Measurements from ENCODE around the gene TMBIM1.

DNA sequence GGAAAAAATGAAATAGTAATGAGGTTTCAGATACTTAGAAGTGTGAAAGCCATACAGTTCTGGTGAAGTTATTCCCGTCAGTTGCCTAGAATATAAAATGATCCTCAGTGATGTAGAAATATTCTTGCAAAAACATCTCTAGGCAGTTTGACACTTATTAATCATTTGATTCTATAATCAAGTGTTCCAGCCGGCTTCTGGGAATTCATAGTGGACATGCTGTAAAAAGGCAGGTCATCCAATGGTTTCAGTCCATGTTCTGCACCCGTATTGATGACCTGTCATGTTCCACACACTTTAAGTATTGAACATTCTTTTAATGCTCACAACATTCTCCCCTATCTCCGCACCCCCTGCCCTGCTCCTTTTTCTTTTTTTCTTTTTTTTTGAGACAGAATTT lies 55.5 kb downstream of the TMBIM1 start:
- TF ChIP-seq ZFP30 (CRISPR knock-in tag; IDR thresholded peaks at IDR 0.05; ENCODE audit: borderline replicate concordance) (no peak), BHLHE40 (IDR thresholded peaks at IDR 0.05; ENCODE audit: low read length) (no peak), TOE1 (IDR thresholded peaks at IDR 0.05; ENCODE audit: borderline replicate concordance) (no peak), TOE1 (CRISPR knock-in tag; IDR thresholded peaks at IDR 0.05; ENCODE audit: borderline replicate concordance, low read depth) (no peak), RBM39 (optimal IDR thresholded peaks at IDR 0.05; ENCODE audit: low read depth, low read length) (no peak), TCF7 (IDR thresholded peaks at IDR 0.05; ENCODE audit: borderline replicate concordance) (no peak), HDAC2 (IDR thresholded peaks at IDR 0.05) (no peak), TAL1 (IDR thresholded peaks at IDR 0.05) (no peak)
- TF ChIP-seq, protein P1, sequence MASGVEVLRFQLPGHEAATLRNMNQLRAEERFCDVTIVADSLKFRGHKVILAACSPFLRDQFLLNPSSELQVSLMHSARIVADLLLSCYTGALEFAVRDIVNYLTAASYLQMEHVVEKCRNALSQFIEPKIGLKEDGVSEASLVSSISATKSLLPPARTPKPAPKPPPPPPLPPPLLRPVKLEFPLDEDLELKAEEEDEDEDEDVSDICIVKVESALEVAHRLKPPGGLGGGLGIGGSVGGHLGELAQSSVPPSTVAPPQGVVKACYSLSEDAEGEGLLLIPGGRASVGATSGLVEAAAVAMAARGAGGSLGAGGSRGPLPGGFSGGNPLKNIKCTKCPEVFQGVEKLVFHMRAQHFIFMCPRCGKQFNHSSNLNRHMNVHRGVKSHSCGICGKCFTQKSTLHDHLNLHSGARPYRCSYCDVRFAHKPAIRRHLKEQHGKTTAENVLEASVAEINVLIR (CRISPR knock-in tag; IDR thresholded peaks at IDR 0.05): no peak
- TF ChIP-seq, protein P2, sequence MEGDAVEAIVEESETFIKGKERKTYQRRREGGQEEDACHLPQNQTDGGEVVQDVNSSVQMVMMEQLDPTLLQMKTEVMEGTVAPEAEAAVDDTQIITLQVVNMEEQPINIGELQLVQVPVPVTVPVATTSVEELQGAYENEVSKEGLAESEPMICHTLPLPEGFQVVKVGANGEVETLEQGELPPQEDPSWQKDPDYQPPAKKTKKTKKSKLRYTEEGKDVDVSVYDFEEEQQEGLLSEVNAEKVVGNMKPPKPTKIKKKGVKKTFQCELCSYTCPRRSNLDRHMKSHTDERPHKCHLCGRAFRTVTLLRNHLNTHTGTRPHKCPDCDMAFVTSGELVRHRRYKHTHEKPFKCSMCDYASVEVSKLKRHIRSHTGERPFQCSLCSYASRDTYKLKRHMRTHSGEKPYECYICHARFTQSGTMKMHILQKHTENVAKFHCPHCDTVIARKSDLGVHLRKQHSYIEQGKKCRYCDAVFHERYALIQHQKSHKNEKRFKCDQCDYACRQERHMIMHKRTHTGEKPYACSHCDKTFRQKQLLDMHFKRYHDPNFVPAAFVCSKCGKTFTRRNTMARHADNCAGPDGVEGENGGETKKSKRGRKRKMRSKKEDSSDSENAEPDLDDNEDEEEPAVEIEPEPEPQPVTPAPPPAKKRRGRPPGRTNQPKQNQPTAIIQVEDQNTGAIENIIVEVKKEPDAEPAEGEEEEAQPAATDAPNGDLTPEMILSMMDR (IDR thresholded peaks at IDR 0.05 in 2 of 3, conservative IDR thresholded peaks at IDR 0.05 in 1 of 3; ENCODE audit: insufficient read depth in 2 of 3, low read depth in 1 of 3, low read length in 3 of 3): no peak
- TF ChIP-seq, protein P3, sequence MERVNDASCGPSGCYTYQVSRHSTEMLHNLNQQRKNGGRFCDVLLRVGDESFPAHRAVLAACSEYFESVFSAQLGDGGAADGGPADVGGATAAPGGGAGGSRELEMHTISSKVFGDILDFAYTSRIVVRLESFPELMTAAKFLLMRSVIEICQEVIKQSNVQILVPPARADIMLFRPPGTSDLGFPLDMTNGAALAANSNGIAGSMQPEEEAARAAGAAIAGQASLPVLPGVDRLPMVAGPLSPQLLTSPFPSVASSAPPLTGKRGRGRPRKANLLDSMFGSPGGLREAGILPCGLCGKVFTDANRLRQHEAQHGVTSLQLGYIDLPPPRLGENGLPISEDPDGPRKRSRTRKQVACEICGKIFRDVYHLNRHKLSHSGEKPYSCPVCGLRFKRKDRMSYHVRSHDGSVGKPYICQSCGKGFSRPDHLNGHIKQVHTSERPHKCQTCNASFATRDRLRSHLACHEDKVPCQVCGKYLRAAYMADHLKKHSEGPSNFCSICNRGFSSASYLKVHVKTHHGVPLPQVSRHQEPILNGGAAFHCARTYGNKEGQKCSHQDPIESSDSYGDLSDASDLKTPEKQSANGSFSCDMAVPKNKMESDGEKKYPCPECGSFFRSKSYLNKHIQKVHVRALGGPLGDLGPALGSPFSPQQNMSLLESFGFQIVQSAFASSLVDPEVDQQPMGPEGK (CRISPR knock-in tag; IDR thresholded peaks at IDR 0.05; ENCODE audit: borderline replicate concordance): no peak
